Activated CD4-positive, alpha-beta T cell treated with anti-CD3 and anti-CD28 coated beads, Interleukin-2, amount 10 ng/mL, durations not matched to agents 24 days and 14 days (primary cell): ENCODE measurements around the gene PDGFRB. TPM values are rescaled to one million over a fixed set of nuclear protein-coding genes. Genes with fewer than 3 reads are reported as not detected.

Experiments
- DNase-seq: peaks from one replicate; pipeline ENCODE4 v3.0.0; 2022
- H3K27ac Mint-ChIP-seq: one replicate; pipeline ENCODE4 v1.8.0; 2022; ENCODE audit warnings: mild to moderate bottlenecking, mixed read lengths
- H3K27me3 Mint-ChIP-seq: one replicate; pipeline ENCODE4 v1.8.0; 2022; ENCODE audit warnings: mixed read lengths
- H3K36me3 Mint-ChIP-seq: one replicate; pipeline ENCODE4 v1.8.0; 2022; ENCODE audit warnings: low read depth, mild to moderate bottlenecking, mixed read lengths
- H3K4me1 Mint-ChIP-seq: one replicate; pipeline ENCODE4 v1.8.0; 2021; ENCODE audit warnings: mixed read lengths
- H3K4me3 Mint-ChIP-seq: one replicate; pipeline ENCODE4 v1.8.0; 2022; ENCODE audit warnings: mild to moderate bottlenecking, moderate library complexity, mixed read lengths
- H3K9me3 Mint-ChIP-seq: one replicate; pipeline ENCODE4 v1.8.0; 2021; ENCODE audit warnings: mixed read lengths
- intact Hi-C: fragments of 100-400 bp; cut with micrococcal nuclease; formaldehyde crosslinking; loops from one replicate; pipeline ENCODE4 v1.15.1; 2023
- total RNA-seq: library from RNA; stranded (reverse); gene quantifications from 2 replicates; pipeline ENCODE4 v1.2.3, GENCODE V29; 2022

PDGFRB gene
- total RNA-seq, 1 donor from 2014 or later: 1.5 TPM

DNA sequence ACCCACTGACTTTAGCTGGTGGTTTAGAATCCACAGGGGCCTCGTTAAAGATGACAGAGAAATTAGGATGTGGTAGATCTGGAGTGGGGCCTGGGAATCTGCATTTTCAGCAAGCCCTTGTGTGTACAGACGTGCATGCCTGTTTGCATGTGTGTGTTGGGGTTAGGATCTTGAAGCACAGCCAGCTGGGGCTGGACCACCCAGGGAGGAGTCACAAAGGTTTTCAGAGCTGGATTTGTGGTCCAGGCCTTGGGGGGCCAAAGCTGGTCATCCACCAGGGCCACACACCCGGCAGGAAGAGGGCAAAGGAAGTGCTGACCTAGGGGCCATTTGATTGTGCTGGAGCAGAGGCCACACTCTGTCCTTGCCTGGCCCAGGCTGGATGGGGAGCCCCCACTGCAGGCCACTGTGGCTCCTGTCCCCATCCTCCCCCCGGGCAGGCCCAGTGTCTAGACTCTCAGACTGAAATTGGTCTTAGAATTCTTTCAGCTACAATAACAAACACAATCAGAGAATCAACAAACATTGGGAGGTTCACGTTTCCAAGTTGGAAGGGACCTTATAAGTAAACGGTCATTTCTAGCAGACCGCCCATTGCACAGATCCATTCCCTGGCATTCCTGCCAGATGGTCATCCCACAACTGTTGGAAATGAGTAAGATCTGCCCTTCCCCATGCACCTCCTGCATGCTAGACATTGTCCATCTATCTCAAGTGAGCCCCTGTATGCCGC, 21.3 kb upstream of the PDGFRB start:
- Mint-ChIP-seq H3K9me3 (no peaks in the 10 kb centered on the region), H3K27me3 (peaks cover 13% of the 10 kb centered on the region), H3K4me3 (no peak overlapping the region), H3K4me1 (no peaks in the 10 kb centered on the region), H3K27ac (no peak overlapping the region), H3K36me3 (no peaks in the 10 kb centered on the region)
- no peak for DNase-seq
- intact Hi-C loops: no loop called here

DNA sequence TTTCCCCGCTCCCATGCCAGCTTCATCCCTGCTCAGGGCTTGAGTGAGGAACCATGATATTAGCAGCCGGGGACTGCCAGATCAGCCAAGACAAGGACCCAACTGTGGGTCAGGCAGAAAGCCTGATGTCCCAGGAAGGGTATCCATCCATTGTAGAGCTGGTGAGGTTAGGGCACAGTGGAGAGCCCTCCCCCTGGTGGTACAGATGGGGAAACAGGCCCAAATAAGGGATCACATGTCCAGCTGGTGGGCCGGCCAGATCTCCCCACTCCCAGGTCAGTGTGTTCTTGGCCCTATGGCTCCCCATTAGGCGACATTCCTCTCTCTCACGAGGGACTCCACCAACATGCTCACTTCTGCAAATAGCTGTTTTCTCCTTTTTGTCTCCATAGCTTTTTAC, 19.9 kb upstream of the PDGFRB start:
- H3K36me3 Mint-ChIP-seq: no peaks in the 10 kb centered on the region
- DNase-seq: no peak
- H3K4me1 Mint-ChIP-seq: no peaks in the 10 kb centered on the region
- H3K27me3 Mint-ChIP-seq: peaks cover 20% of the 10 kb centered on the region
- H3K4me3 Mint-ChIP-seq: no peak overlapping the region
- intact Hi-C loops: no loop called here
- no peaks in the 10 kb centered on the region for H3K9me3 Mint-ChIP-seq
- H3K27ac Mint-ChIP-seq: no peak overlapping the region

DNA sequence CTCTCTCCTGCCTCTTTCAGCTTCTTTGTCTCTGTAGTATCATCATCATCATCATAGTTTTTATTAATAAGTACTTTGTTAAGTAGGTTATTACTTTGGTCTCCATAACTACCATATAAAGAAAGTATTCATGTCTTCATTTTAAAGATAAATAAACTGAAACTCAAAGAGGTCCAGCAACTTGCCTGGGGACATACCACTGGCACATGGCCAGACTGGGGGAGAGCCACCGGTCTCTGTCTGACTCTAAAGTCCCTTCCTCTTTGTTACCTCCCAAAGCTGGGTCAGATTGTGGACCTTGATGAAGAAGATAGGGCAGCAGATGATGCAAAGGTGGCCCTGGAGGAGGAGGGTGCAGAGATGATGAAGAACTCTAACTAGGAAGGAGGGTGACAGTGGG, 19.4 kb upstream of the PDGFRB start:
- DNase-seq: no peak
- H3K27ac Mint-ChIP-seq: no peak overlapping the region
- no peaks in the 10 kb centered on the region for H3K4me1 Mint-ChIP-seq
- H3K4me3 Mint-ChIP-seq: no peak overlapping the region
- intact Hi-C loops: no loop called here
- H3K27me3 Mint-ChIP-seq: peaks cover 23% of the 10 kb centered on the region
- no peaks in the 10 kb centered on the region for H3K36me3 Mint-ChIP-seq
- H3K9me3 Mint-ChIP-seq: no peaks in the 10 kb centered on the region

DNA sequence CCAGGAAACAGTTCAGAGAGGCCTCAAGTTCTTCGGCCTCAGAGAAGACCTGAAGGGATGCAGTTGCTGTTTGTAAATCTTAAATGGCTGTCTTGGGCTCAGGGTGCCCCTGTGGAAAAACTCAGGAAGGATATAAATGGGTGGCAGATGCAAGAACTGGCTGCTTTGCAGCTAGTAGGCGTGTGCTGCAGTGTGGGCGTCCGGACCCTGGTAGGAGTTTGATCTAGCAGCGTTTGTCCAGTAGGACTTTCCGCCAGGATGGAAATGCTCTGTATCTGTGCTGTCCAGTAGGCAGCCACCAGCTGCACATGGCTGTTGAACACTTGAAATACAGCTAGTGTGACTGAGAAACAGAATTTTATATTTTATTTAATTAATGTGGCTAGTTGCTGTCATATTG, 18.6 kb upstream of the PDGFRB start:
- H3K4me1 Mint-ChIP-seq: no peaks in the 10 kb centered on the region
- H3K4me3 Mint-ChIP-seq: no peak overlapping the region
- intact Hi-C loops: no loop called here
- DNase-seq: no peak
- peaks cover 25% of the 10 kb centered on the region for H3K27me3 Mint-ChIP-seq
- no peaks in the 10 kb centered on the region for H3K36me3 Mint-ChIP-seq
- peak overlapping the region; percentile 8 for H3K27ac Mint-ChIP-seq
- no peaks in the 10 kb centered on the region for H3K9me3 Mint-ChIP-seq

DNA sequence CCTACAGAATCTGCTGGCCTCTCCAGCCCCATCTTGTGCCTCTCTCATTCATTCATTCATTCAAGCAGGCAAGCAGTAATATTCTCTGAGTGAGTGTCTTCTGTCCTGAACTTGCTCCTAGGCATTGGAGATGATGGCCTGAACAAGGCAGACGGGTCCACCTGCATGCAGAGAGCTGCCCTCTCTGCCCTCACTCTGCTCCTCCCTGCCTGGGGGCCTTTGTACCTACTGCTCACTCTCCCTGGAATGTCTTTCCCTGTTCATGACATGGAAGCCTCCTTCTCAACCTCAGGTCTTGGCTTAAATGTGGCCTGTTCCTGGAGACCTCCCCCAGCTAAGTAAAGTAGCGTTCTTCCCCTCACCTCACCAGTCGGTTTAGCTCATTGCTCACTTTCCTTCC, 17.5 kb upstream of the PDGFRB start:
- no peaks in the 10 kb centered on the region for H3K36me3 Mint-ChIP-seq
- DNase-seq: no peak
- H3K4me1 Mint-ChIP-seq: no peaks in the 10 kb centered on the region
- peaks cover 32% of the 10 kb centered on the region for H3K27me3 Mint-ChIP-seq
- no peaks in the 10 kb centered on the region for H3K9me3 Mint-ChIP-seq
- intact Hi-C loops: no loop called here
- H3K27ac Mint-ChIP-seq: no peak overlapping the region
- no peak overlapping the region for H3K4me3 Mint-ChIP-seq

DNA sequence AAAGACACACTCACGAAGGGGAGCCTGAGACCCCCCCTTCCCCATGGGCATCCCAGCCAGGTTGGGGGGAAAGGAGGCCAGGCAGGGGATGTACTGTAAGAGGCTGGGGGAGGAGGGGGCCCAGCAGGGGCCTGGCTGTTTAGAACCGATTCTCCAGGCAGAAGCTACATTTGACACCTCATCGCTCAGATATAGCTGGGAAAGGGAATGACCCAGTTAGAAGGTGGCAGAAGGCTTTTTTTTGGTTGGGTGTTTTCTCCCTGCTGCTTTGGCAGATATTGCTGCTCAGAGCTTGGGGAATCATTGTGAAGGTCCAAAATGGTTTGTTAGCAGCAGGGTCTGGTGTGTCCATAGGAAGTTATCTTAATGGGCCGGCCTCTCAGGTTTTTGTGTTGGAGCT, 16.9 kb upstream of the PDGFRB start:
- Mint-ChIP-seq H3K4me3 (no peak overlapping the region), H3K27ac (no peak overlapping the region), H3K36me3 (no peaks in the 10 kb centered on the region), H3K27me3 (peaks cover 37% of the 10 kb centered on the region), H3K4me1 (no peaks in the 10 kb centered on the region), H3K9me3 (no peaks in the 10 kb centered on the region)
- intact Hi-C loops: no loop called here
- DNase-seq: no peak

DNA sequence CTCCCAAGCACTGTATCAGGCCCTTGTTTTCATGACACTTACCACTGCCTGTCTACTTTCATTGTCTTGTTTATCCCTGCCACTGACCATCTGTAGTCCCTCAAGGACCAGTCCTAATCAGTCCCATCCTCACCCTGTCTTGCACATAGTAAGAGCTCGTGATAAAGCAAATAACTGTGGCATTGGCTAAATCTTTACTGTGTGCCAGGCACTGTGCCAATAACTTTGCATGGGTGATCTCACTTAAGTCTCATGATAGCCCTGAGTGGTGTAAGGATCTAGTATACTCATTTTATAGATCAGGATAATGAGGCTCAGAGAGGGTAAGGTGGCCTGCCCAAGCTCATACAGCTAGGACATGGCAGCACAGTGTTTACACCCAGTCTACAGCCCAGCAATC, 16.5 kb upstream of the PDGFRB start:
- H3K36me3 Mint-ChIP-seq: no peaks in the 10 kb centered on the region
- no peaks in the 10 kb centered on the region for H3K4me1 Mint-ChIP-seq
- intact Hi-C loops: no loop called here
- H3K9me3 Mint-ChIP-seq: no peaks in the 10 kb centered on the region
- H3K27ac Mint-ChIP-seq: no peak overlapping the region
- no peak overlapping the region for H3K4me3 Mint-ChIP-seq
- DNase-seq: no peak
- peaks cover 40% of the 10 kb centered on the region for H3K27me3 Mint-ChIP-seq

DNA sequence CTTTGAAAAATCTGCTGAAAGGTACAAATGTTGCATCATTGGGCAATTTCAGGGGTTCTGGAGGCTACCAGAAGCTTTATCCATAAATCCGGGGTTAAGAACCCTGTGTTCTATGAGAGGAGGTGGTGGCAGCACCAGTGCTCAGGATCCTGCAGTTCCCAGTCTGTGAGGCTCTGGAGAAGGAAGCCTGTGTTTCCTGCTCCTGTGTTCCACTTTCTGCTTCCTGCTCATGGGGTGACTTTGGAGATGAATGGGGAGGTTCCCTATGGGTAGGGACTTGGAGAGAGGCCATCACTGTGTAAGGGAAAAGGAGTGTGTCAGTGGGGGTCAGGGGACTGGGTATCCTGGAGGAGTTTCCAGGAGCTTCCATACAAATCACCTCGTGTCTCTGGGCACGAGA, 13.2 kb upstream of the PDGFRB start:
- no peaks in the 10 kb centered on the region for H3K9me3 Mint-ChIP-seq
- H3K4me3 Mint-ChIP-seq: no peak overlapping the region
- no peaks in the 10 kb centered on the region for H3K36me3 Mint-ChIP-seq
- no peak overlapping the region for H3K27ac Mint-ChIP-seq
- peaks cover 58% of the 10 kb centered on the region for H3K27me3 Mint-ChIP-seq
- H3K4me1 Mint-ChIP-seq: no peaks in the 10 kb centered on the region
- no peak for DNase-seq
- intact Hi-C loops: no loop called here

DNA sequence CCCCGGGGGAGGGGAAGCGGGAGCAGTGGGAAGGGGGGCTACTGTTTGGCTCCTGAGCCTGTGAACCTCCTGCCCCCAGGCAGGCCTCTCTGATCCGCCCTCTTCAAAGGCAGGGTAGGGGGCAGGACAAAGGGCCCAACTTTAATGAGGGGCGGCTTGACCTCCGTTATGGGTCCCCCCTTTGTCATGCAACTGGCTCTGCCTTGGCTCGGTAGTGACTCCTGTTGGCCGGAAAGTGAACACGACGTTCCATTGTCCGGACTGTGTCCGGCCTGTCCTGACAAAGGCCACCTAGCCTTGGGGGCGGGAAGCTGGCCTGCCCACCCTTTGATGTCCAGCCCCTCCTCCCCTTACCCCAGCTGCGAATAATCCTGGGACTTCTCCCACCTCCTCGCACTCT, 12.3 kb upstream of the PDGFRB start:
- H3K36me3 Mint-ChIP-seq: no peaks in the 10 kb centered on the region
- H3K27me3 Mint-ChIP-seq: peaks cover 52% of the 10 kb centered on the region
- H3K27ac Mint-ChIP-seq: no peak overlapping the region
- intact Hi-C loops: no loop called here
- no peaks in the 10 kb centered on the region for H3K9me3 Mint-ChIP-seq
- H3K4me3 Mint-ChIP-seq: no peak overlapping the region
- no peaks in the 10 kb centered on the region for H3K4me1 Mint-ChIP-seq
- DNase-seq: no peak

DNA sequence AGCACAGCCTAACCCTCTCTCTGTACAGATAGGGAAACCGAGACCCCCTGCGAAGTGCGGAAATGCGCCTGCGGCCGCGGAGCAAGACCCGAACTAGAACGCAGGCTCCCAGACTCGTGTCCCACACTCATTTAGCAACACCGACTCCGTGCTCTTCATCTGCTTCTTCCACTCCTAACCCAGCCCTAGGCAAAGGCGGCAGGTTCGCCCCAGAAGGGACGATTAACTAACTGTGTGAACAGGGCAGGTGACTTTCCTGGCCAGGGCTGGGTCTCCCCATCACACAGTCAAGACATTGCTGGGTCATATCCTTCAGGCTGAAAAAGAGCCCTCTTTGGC, 11.8 kb upstream of the PDGFRB start:
- Mint-ChIP-seq H3K27me3 (peaks cover 52% of the 10 kb centered on the region), H3K27ac (no peak overlapping the region), H3K9me3 (no peaks in the 10 kb centered on the region), H3K36me3 (no peaks in the 10 kb centered on the region), H3K4me3 (no peak overlapping the region), H3K4me1 (no peaks in the 10 kb centered on the region)
- intact Hi-C loops: no loop called here
- DNase-seq: no peak

DNA sequence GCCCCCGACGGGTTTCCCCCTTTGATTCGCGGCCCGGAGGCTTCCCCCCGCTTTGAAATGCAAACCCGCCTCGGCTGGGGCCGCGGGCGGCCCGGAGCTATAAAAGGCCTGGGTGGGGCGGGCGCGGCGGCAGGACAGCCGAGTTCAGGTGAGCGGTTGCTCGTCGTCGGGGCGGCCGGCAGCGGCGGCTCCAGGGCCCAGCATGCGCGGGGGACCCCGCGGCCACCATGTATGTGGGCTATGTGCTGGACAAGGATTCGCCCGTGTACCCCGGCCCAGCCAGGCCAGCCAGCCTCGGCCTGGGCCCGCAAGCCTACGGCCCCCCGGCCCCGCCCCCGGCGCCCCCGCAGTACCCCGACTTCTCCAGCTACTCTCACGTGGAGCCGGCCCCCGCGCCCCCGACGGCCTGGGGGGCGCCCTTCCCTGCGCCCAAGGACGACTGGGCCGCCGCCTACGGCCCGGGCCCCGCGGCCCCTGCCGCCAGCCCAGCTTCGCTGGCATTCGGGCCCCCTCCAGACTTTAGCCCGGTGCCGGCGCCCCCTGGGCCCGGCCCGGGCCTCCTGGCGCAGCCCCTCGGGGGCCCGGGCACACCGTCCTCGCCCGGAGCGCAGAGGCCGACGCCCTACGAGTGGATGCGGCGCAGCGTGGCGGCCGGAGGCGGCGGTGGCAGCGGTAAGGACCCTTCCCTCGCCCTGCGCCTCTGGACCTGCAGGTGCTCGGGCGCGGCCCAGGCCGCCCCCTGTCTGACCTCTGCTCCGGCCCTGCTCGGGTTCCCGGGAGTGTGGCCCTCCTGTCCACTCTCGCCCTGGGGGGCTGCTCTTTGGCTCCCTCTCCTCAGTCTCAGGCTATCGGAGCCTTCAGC, 11.2 kb upstream of the PDGFRB start, which contains the start of gene CDX1:
TSS of gene CDX1 (plus strand) at position 129 of the 862 bp plus-strand sequence. CDS start at position 228, 99 bp downstream.
- Mint-ChIP-seq H3K27me3 (peaks cover 49% of the 10 kb centered on the region), H3K27ac (no peak within 1 kb of the TSS), H3K4me1 (no peaks in the 10 kb centered on the region), H3K36me3 (no peaks in the 10 kb centered on the region), H3K4me3 (no peak within 1 kb of the TSS), H3K9me3 (no peaks in the 10 kb centered on the region)
- intact Hi-C loops: no loop called here
- DNase-seq: no peak

DNA sequence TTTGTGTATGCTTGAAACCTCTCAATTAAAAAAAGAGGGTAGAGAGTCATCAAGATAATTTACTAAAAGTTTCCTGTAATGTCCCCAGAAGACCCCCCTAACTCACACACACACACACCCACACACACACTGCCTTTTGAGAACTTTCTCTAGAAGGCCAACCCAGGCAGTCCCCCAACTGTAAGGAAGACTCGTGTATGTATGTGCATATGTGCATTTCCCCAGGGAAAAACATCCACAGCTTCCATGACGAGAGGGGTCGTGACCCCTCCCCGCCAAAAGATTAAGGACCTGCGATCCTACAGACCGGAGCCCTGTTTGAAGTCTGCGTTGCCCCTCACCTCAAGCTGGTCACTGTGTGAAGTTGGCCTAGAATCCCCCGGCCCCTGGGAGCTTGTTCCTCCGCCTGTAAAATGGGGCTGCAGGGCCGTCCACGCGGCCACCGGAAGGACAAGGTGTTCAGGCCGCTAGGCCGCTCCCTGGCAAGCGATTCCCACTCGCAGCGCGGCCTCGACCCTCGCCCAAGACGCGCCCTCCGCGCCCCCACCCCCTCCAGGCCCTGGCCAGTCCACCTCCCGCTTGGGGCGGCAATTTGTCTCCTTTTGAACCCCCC, 10.5 kb upstream of the PDGFRB start:
- H3K27ac Mint-ChIP-seq: no peak overlapping the region
- H3K36me3 Mint-ChIP-seq: no peaks in the 10 kb centered on the region
- peaks cover 2% of the 10 kb centered on the region for H3K4me1 Mint-ChIP-seq
- H3K9me3 Mint-ChIP-seq: no peaks in the 10 kb centered on the region
- intact Hi-C loops: no loop called here
- H3K4me3 Mint-ChIP-seq: no peak overlapping the region
- DNase-seq: no peak
- peaks cover 49% of the 10 kb centered on the region for H3K27me3 Mint-ChIP-seq

DNA sequence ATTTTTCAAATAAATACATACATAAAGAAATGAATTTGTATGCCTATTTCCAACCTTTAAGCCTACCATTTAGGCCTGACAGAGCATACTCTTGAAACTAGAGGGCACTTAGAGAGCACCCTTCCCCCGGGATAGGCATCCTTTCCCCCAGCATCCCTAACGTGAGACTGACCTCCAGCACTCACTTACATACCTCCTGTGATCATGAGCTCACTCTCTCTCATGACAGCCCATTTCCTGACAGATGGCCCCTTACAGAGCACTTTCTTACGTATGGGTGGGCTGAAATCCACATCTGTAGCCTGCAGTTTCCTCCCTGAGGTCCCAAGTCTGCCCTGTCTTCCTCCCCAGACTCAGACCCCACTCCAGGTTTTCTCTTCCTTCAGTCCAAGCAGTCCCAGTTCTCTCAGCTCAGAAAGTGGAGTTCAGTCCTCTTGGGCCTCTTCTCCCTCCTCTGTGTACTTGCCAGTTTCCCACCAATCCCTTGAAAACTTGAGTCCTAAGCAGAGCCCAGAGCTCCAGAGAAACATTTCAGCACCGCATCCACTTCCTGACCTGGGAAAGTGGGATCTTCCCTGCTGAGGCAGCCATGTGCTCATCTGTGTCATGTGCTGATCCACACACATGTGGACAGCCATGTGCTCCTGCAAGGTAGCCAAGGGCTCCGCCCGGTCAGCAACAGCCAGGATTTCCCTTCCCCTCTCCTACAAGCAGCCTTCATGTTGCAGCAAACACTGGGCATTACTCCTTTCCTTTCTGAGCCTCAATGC, 8.8 kb upstream of the PDGFRB start:
- peaks cover 3% of the 10 kb centered on the region for H3K4me1 Mint-ChIP-seq
- H3K27ac Mint-ChIP-seq: no peak overlapping the region
- no peak overlapping the region for H3K4me3 Mint-ChIP-seq
- no peak for DNase-seq
- intact Hi-C loops: loop anchor here (5.0 kb wide), 1 partner anchor 273 kb away; no protein-coding TSS in a partner anchor
- H3K36me3 Mint-ChIP-seq: no peaks in the 10 kb centered on the region
- no peaks in the 10 kb centered on the region for H3K9me3 Mint-ChIP-seq
- H3K27me3 Mint-ChIP-seq: peaks cover 38% of the 10 kb centered on the region
